ENCODE measurements around the gene CUL3.
"Not testable (repeated sequence)": the region's sequence is repeated elsewhere in the genome, so short reads cannot be mapped to it uniquely, and the experiment has no call there.

GRCh38 chr2:224516393-224516792, 68.8 kb downstream of the CUL3 start:
- TF ChIP-seq POLR2A (IDR thresholded peaks at IDR 0.05), result not testable (repeated sequence)
- TF ChIP-seq, protein P1, sequence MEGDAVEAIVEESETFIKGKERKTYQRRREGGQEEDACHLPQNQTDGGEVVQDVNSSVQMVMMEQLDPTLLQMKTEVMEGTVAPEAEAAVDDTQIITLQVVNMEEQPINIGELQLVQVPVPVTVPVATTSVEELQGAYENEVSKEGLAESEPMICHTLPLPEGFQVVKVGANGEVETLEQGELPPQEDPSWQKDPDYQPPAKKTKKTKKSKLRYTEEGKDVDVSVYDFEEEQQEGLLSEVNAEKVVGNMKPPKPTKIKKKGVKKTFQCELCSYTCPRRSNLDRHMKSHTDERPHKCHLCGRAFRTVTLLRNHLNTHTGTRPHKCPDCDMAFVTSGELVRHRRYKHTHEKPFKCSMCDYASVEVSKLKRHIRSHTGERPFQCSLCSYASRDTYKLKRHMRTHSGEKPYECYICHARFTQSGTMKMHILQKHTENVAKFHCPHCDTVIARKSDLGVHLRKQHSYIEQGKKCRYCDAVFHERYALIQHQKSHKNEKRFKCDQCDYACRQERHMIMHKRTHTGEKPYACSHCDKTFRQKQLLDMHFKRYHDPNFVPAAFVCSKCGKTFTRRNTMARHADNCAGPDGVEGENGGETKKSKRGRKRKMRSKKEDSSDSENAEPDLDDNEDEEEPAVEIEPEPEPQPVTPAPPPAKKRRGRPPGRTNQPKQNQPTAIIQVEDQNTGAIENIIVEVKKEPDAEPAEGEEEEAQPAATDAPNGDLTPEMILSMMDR (IDR thresholded peaks at IDR 0.05), result not testable (repeated sequence)

All from stomach (tissue), 4 donors.